DOHH2 (cell line): ENCODE results near the gene SSH2.

Experiments used
- CTCF ChIP-seq: fragments of 200-600 bp; sonication (generic); IDR thresholded peaks from one replicate; pipeline ENCODE4 v1.5.1; 2014; ENCODE audit warnings: antibody characterized with exemption, mild to moderate bottlenecking, low read depth, low read length; ENCODE audit not compliant: poor library complexity, severe bottlenecking
- EZH2phosphoT487 ChIP-seq: fragments of 200-600 bp; sonication (generic); IDR thresholded peaks from 2 replicates; pipeline ENCODE4 v1.6.1; 2017; ENCODE audit warnings: borderline replicate concordance, mild to moderate bottlenecking, antibody characterized with exemption, low read length, moderate library complexity, mixed read lengths

GRCh38 chr17:29621751-29622194, 308.3 kb downstream of the SSH2 start:
- TF ChIP-seq CTCF (no peak), EZH2phosphoT487 (no peak)
